Right lobe of liver (tissue), 6 donors: ENCODE data around the gene SULT1A1. TPM values are rescaled to one million over a fixed set of nuclear protein-coding genes. Genes with fewer than 3 reads are reported as not detected.
A peak's percentile ranks its signal among the peaks of the same experiment; 100 is the strongest.

Experiments
- ATAC-seq, 4 donors: fragments of 200-7000 bp; cut with Tn5 transposase; one replicate each; pipeline ENCODE4 v1.9.1; 2020; ENCODE audit warnings: mild to moderate bottlenecking in 4 of 4, moderate library complexity in 4 of 4
- DNase-seq, 3 donors: peaks; one replicate each; pipeline ENCODE4 v3.0.0-alpha.2; 2020
- H3K27ac ChIP-seq, 3 donors: fragments of 200-600 bp; one replicate each; pipeline ENCODE4 v1.8.0; 2022
- H3K27me3 ChIP-seq, 2 donors: fragments of 200-600 bp; one replicate each; pipeline ENCODE4 v1.8.0; 2022
- H3K36me3 ChIP-seq, 4 donors: fragments of 200-600 bp; sonication (generic) in 1 of 4; one replicate each; pipeline versions ENCODE4 v1.5.1 to v1.8.0; 2017 to 2022; ENCODE audit warnings: control low read depth in 1 of 4
- H3K4me1 ChIP-seq, 4 donors: fragments of 200-600 bp; sonication (generic) in 1 of 4; one replicate each; pipeline versions ENCODE4 v1.5.1 to v1.8.0; 2017 to 2022; ENCODE audit warnings: control low read depth in 1 of 4
- H3K4me3 ChIP-seq, 3 donors: fragments of 200-600 bp; one replicate each; pipeline ENCODE4 v1.8.0; 2022
- H3K9me3 ChIP-seq, 4 donors: fragments of 200-600 bp; sonication (generic) in 1 of 4; one replicate each; pipeline versions ENCODE4 v1.5.1 to v1.8.0; 2017 to 2022; ENCODE audit warnings: control low read depth in 1 of 4
- POLR2A ChIP-seq: fragments of 450-650 bp; IDR thresholded peaks from one replicate; pipeline ENCODE4 v1.6.1; 2017; ENCODE audit warnings: antibody characterized with exemption, mild to moderate bottlenecking
- WGBS: methylation state at CpG from one replicate; pipeline ENCODE4 v1.1.6; 2018; ENCODE audit warnings: low coverage, low lambda C conversion rate; ENCODE audit not compliant: insufficient coverage; ENCODE audit errors: missing lambda C conversion rate; 5-methylcytosine and 5-hydroxymethylcytosine counted together
- intact Hi-C, 2 donors: fragments of 100-400 bp; cut with DNase I; formaldehyde crosslinking; loops; one replicate each; pipeline versions ENCODE4 v1.11.2 to v1.14.1; 2022
- total RNA-seq, 6 experiments: library from RNA; depleted of rRNA in 2 of 6; stranded (reverse); fragments of >200 nt in 2 of 6; fragmentation: NEBNext Ultra II Directional in 3 of 6; extraction: Animal tissue kit (Norgen Biotek cat#: 25700) in 3 of 6; gene quantifications; one replicate each; pipeline versions ENCODE4 v1.1.0 to v1.2.4, GENCODE V29; 2016 to 2023
- TF ChIP-seq, protein P1 (sequence below), 4 donors: fragments of 200-600 bp in 3 of 4; fragments of 450-650 bp in 1 of 4; IDR thresholded peaks; one replicate each; pipeline versions ENCODE4 v1.5.1 to v1.8.0; 2016 to 2022; ENCODE audit warnings: antibody characterized with exemption in 4 of 4, mild to moderate bottlenecking in 2 of 4
- donor health status: DM: no; HTN: yes; CAD: no.
- donor health status: DM: no; HTN: no; CAD: no.
- donor health status: DM: no; HTN: no; CAD: no.
- donor health status: DM: no; HTN: yes; CAD: no.
- donor health status: DM: no; HTN: yes; CAD: no.

The SULT1A1 gene
- total RNA-seq, 6 experiments from 2014 or later, result 132 to 335 (median 207) TPM

DNA sequence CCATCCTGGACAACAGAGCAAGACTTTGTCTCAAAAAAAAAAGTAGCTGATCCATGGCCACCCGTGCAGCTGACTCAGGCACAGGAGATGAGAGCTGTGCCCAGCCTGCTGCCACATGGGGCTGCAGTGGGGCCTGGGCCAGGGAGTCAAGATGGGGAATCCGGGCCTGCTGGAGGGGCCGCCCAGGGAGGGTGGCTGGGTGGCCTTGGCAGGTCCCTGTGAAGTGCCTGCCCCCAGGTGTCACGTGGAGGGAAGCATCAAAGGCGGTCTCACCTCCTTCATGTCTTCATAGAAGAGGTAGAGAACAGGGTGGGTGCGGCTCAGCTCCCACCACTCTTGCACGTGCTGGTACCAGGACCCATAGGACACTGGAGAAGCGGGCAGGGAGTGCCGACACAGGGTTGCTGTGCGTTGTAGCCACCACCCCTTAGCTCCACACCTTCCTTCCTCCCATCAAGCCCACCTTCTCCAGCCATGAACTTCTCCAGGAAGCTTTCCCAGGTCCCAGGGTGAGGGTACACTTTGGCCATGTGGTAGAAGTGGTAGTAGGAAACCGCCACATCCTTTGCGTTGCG is 16.8 kb downstream of the SULT1A1 start:
- no peak for ATAC-seq
- Histone ChIP-seq H3K4me3 (no peak overlapping the region), H3K36me3 (peaks cover 0 to 38% (median 15%) of the 10 kb centered on the region in 4 donors), H3K27ac (no peak overlapping the region), H3K9me3 (no peaks in the 10 kb centered on the region), H3K4me1 (peaks cover 0 to 15% (median 5%) of the 10 kb centered on the region in 4 donors), H3K27me3 (no peaks in the 10 kb centered on the region)
- intact Hi-C loops, result no loop called here
- DNase-seq, result peak in 1 of 3 donors; percentile 46
- TF ChIP-seq POLR2A, result no peak
- TF ChIP-seq, protein P1, sequence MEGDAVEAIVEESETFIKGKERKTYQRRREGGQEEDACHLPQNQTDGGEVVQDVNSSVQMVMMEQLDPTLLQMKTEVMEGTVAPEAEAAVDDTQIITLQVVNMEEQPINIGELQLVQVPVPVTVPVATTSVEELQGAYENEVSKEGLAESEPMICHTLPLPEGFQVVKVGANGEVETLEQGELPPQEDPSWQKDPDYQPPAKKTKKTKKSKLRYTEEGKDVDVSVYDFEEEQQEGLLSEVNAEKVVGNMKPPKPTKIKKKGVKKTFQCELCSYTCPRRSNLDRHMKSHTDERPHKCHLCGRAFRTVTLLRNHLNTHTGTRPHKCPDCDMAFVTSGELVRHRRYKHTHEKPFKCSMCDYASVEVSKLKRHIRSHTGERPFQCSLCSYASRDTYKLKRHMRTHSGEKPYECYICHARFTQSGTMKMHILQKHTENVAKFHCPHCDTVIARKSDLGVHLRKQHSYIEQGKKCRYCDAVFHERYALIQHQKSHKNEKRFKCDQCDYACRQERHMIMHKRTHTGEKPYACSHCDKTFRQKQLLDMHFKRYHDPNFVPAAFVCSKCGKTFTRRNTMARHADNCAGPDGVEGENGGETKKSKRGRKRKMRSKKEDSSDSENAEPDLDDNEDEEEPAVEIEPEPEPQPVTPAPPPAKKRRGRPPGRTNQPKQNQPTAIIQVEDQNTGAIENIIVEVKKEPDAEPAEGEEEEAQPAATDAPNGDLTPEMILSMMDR (IDR thresholded peaks at IDR 0.05), result no peak
- WGBS, result no CpG with 5 or more reads among the region's 13 CpGs

DNA sequence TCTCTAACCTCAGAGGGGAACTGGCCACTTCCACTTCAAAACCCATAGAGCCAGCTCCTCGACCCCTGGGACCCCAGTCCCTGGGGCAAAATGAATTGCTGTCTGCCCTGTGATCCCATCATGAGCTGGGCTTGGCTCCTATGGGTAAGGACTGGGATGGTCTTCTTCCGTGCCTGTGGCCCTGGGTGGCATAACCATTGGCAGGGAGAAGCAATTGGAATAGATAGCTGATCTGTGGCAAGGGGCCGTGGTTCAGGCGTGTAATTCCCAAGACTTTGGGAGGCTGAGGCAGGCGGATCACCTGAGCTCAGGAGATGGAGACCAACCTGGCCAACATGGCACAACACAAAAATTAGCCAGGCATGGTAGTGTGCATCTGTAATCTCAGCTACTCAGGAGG is 17.3 kb downstream of the SULT1A1 start:
- peaks cover 0 to 38% (median 15%) of the 10 kb centered on the region in 4 donors for H3K36me3 ChIP-seq
- ATAC-seq (no peak), DNase-seq (no peak)
- TF ChIP-seq, protein P1 (IDR thresholded peaks at IDR 0.05), result no peak
- TF ChIP-seq POLR2A, result no peak
- peaks cover 0 to 10% (median 2%) of the 10 kb centered on the region in 4 donors for H3K4me1 ChIP-seq
- WGBS, result 100% methylated on average over 3 of the region's 5 CpGs
- no peaks in the 10 kb centered on the region for H3K9me3 ChIP-seq
- no peak overlapping the region for H3K27ac ChIP-seq
- intact Hi-C loops, result no loop called here
- no peaks in the 10 kb centered on the region for H3K27me3 ChIP-seq
- H3K4me3 ChIP-seq, result no peak overlapping the region

- Histone ChIP-seq H3K36me3 (peaks cover 0 to 40% (median 17%) of the 10 kb centered on the region in 4 donors), H3K9me3 (no peaks in the 10 kb centered on the region), H3K27me3 (no peaks in the 10 kb centered on the region), H3K4me3 (no peak overlapping the region), H3K27ac (no peak overlapping the region), H3K4me1 (peaks cover 0 to 5% (median 0%) of the 10 kb centered on the region in 4 donors)
- 83% methylated on average over 1 of the region's 6 CpGs for WGBS
- ATAC-seq, result no peak
- DNase-seq, result peak in 1 of 3 donors; percentile 13
- TF ChIP-seq, protein P1 (IDR thresholded peaks at IDR 0.05), result no peak
- no peak for TF ChIP-seq POLR2A
- intact Hi-C loops, result no loop called here
Observed at GRCh38 chr16:28591355-28591754, 18.5 kb downstream of the SULT1A1 start.

DNA sequence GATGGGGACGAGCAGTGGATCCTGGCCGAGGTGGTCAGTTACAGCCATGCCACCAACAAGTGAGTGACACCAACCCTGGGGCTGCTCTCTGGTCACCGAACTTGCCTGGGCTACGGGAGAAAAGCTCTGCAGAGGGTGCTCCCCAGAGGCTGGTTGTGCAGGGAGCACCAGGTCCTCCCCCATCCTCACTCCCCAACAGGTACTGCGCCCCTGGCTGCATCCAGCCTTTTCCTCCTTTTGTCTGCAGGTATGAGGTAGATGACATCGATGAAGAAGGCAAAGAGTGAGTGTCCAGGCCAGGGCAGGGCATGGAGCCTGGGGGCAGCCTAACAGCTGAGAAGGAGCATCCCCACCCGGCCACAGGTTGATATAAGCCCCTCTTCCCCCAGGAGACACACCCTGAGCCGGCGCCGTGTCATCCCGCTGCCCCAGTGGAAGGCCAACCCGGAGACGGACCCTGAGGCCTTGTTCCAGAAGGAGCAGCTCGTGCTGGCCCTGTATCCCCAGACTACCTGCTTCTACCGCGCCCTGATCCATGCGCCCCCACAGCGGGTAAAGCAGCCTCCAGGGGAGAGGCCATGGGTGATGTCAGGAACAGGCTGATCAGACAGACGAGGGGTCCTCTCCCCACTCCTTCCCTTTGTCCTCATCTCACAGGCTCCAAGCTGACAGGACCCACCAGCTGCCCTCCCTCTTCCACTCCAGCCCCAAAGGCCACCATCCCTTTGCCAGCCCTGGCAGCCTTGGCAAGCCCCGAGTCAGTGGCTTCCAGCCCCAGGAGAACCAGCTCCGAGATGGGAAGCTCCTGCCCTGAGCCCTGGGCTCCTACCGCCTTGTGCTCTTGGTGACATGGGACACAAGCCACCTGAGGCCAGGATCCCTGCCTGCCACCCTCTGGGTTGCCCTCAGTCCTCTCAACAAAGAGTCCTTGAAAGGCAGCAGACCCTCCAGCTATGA is 19.2 kb downstream of the SULT1A1 start:
- Histone ChIP-seq H3K27me3 (no peaks in the 10 kb centered on the region), H3K9me3 (no peaks in the 10 kb centered on the region), H3K36me3 (peaks cover 0 to 45% (median 17%) of the 10 kb centered on the region in 4 donors), H3K27ac (no peak overlapping the region), H3K4me1 (peaks cover 0 to 5% (median 0%) of the 10 kb centered on the region in 4 donors), H3K4me3 (no peak overlapping the region)
- WGBS, result 80% methylated on average over 1 of the region's 22 CpGs
- intact Hi-C loops, result no loop called here
- DNase-seq (no peak), ATAC-seq (no peak)
- TF ChIP-seq POLR2A, result no peak
- TF ChIP-seq, protein P1 (IDR thresholded peaks at IDR 0.05), result no peak
